ENCODE measurements around the gene AKAP8L. TPM values are rescaled to one million over a fixed set of nuclear protein-coding genes. Genes with fewer than 3 reads are reported as not detected.
A peak's percentile ranks its signal among the peaks of the same experiment; 100 is the strongest.

Gene AKAP8L
- total RNA-seq, 2 donors from 2014 or later, result 64.8 to 68.4 TPM

DNA sequence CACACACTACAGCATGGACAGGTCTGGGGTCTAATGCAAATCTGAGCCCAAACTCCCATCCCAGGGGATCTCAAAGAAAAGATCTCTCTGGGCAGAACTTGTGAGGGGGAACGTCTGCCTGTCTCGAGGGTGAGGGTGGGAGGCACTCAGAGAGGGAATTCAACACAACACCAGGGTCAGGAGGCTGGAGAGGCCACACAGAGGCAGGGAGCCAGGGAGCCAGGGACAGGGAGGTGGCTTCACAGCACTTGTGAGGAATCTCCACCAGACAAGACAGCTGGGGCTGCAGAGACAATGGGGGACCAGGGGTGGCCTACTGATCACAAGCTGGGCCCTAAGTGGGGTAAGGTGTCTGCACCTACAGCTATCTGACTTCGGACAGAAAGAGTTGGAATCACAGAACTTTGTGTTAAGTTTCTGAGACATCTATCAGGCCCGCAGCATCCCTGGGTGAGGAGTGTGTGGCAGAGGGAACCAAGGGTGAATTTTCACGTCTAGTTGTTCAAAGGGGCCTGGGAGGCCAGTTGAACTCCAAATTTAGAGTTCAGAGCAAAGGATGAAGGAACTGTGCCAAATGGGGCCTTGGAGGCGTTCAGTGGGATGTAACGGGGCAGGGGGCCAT, 12.7 kb upstream of the AKAP8L start:
- H3K27me3 Mint-ChIP-seq, result no peaks in the 10 kb centered on the region
- peak overlapping the region; percentile 92 for H3K4me3 Mint-ChIP-seq
- no peaks in the 10 kb centered on the region for H3K9me3 Mint-ChIP-seq
- no peak for ATAC-seq (replicated peaks)
- peak overlapping the region; percentile 96 for H3K27ac Mint-ChIP-seq
- H3K36me3 Mint-ChIP-seq (ENCODE audit: low read depth), result peaks cover 32% of the 10 kb centered on the region
- peaks cover 20% of the 10 kb centered on the region for H3K4me1 Mint-ChIP-seq

DNA sequence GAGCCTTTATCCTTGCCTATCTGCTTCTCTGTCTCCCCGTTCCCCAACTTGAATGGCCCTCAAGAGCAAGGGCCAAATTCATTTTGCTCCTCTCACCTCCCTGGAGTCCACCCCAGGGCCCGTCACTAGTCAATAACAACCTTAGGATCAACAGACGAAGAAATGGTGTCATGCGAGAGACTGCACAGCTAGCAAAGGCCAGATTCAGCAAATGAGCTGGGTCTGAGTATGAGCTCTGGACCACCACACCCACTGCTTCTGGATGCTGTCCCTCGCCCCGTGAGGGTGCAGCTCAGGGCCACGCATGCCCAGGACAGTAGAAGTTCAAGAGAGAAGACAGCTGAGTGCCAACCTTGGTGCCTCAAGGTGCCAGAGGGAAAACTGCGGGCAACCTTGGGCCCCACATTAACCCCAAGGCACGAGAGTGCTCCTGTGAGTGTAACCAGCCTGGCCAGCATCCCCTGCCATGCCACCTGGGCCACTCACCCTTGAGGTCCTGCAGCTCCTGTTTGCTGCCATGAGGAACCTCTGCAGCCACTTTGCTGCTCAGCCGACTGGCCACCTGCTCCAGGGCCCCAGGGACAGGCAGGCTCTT, 11.8 kb upstream of the AKAP8L start:
- no peaks in the 10 kb centered on the region for H3K9me3 Mint-ChIP-seq
- peaks cover 20% of the 10 kb centered on the region for H3K4me1 Mint-ChIP-seq
- peak overlapping the region; percentile 92 for H3K4me3 Mint-ChIP-seq
- no peak for ATAC-seq (replicated peaks)
- H3K27me3 Mint-ChIP-seq, result no peaks in the 10 kb centered on the region
- H3K27ac Mint-ChIP-seq, result peak overlapping the region; percentile 38
- H3K36me3 Mint-ChIP-seq (ENCODE audit: low read depth), result peaks cover 41% of the 10 kb centered on the region

DNA sequence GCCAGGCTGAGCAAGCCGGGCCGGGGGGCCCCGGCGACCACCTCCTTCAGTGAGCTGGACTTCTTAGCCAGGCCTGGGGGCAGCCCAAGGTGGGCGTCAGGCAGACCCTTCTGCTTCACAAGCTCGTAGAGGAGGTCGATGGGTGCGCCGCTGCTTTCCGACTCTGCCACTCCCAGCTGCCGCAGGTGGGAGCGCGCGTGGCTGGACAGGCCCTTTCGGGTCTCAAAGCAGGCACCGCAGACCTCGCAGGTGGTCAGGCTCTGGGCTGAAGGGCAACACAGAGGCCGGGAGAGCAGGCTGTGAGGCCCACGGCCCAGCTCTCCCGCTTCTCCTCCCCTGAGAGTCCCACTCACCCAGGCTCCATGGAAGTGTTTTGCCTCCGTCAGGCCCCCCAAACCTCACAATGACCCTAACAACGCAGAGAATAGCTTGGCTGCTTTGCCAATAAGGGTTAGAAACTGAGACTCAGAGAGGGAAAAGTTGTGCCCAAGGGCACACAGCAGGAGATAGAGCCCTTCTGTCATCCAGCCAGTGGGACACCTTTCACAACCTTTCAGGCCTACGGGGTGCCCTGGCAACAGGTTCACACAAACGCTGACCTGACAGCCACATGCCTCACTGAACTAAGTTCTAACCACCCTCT, 11.2 kb upstream of the AKAP8L start:
- no peaks in the 10 kb centered on the region for H3K9me3 Mint-ChIP-seq
- H3K4me3 Mint-ChIP-seq, result peak overlapping the region; percentile 92
- H3K36me3 Mint-ChIP-seq (ENCODE audit: low read depth), result peaks cover 44% of the 10 kb centered on the region
- H3K27ac Mint-ChIP-seq, result peak overlapping the region; percentile 38
- H3K4me1 Mint-ChIP-seq, result peaks cover 20% of the 10 kb centered on the region
- no peaks in the 10 kb centered on the region for H3K27me3 Mint-ChIP-seq
- no peak for ATAC-seq (replicated peaks)

DNA sequence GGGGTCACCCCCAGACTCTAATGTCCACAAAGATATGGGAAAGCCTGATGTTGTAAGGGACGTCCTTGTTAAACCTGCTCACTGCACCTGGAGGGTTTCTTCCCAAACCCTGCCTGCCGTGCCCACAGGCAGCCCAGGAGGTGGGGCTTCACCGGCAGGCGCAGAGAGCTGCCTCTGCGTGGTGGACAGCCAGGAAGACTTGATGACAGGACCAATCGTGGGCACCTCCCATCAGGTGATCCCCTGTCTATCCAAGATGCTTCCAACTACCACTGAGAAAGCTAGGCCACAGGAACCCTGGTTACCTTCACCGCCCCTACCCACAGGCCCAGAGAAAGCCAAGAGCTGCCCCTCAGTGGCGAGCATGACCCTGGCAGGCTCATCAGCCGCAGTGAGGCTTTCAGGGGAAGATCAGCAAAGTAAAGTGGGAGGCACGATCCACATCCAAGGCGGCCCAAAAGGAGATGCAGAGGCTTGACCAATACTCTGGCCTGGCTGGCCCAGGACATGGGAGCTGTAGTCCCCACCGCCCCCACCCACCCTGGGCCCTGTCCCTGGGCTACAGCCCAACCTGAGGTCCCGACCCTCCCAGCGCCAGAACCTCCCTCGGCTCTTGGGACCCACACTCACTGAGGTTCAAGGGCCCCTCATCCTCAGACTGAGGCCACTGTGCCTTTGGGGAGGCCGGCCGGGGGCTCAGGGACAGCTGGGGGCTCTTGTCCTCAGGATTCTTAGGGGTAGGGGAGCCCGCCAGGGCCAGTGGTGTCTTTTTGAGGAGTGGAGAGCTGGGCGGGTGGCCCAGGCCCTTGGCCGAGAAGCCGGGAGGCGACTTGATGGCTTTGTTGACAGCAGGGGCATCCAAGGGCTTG, 10.4 kb upstream of the AKAP8L start:
- Mint-ChIP-seq H3K27me3 (no peaks in the 10 kb centered on the region), H3K9me3 (no peaks in the 10 kb centered on the region), H3K27ac (no peak overlapping the region), H3K36me3 (ENCODE audit: low read depth) (peaks cover 46% of the 10 kb centered on the region), H3K4me3 (no peak overlapping the region), H3K4me1 (peaks cover 20% of the 10 kb centered on the region)
- ATAC-seq (replicated peaks), result no peak

DNA sequence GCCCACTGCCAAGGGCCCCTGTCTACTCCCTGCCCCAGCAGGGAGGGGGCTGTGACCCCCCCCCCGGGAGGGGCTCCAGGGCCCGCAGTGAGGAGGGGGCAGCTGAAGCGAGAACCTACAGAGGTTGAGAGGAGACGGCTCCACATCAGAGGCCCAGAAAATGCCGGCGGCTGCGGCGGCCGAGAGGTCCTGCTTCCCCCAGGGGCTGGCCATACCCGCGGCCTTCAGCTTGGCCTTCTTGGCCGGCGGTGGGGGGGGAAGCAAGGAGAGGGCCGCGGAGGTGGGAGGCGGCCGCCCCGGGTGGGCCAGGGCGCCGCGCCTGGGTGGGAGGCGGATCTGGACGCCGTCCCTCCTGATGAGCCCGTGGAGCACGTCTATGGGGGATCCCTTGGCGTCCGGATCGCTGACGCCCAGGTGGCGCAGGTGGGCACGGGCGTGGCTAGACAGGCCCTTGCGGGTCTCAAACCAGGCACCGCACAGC, 9.2 kb upstream of the AKAP8L start:
- Mint-ChIP-seq H3K27me3 (no peaks in the 10 kb centered on the region), H3K4me3 (no peak overlapping the region), H3K27ac (no peak overlapping the region), H3K4me1 (peaks cover 14% of the 10 kb centered on the region), H3K9me3 (no peaks in the 10 kb centered on the region), H3K36me3 (ENCODE audit: low read depth) (peaks cover 54% of the 10 kb centered on the region)
- no peak for ATAC-seq (replicated peaks)

DNA sequence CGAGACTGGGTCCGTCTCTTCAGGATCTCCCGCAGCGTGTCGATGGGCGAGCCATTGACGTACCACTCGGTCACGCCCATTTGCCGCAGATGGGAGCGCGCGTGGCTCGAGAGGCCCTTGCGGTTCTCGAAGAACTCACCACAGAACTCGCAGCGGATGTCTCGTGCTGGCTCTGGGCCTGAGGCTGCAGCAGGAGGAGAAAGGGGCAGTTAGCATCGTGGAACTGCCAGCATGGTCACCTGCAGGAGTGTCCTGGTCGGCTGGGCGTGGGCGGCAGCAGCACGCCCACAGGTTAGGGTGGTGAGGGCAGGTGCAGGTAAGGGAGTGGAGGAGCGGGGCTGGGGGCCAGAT, 8.5 kb upstream of the AKAP8L start:
- peaks cover 13% of the 10 kb centered on the region for H3K4me1 Mint-ChIP-seq
- peaks cover 58% of the 10 kb centered on the region for H3K36me3 Mint-ChIP-seq (ENCODE audit: low read depth)
- no peak overlapping the region for H3K4me3 Mint-ChIP-seq
- no peaks in the 10 kb centered on the region for H3K27me3 Mint-ChIP-seq
- H3K27ac Mint-ChIP-seq, result no peak overlapping the region
- no peaks in the 10 kb centered on the region for H3K9me3 Mint-ChIP-seq
- ATAC-seq (replicated peaks), result no peak

DNA sequence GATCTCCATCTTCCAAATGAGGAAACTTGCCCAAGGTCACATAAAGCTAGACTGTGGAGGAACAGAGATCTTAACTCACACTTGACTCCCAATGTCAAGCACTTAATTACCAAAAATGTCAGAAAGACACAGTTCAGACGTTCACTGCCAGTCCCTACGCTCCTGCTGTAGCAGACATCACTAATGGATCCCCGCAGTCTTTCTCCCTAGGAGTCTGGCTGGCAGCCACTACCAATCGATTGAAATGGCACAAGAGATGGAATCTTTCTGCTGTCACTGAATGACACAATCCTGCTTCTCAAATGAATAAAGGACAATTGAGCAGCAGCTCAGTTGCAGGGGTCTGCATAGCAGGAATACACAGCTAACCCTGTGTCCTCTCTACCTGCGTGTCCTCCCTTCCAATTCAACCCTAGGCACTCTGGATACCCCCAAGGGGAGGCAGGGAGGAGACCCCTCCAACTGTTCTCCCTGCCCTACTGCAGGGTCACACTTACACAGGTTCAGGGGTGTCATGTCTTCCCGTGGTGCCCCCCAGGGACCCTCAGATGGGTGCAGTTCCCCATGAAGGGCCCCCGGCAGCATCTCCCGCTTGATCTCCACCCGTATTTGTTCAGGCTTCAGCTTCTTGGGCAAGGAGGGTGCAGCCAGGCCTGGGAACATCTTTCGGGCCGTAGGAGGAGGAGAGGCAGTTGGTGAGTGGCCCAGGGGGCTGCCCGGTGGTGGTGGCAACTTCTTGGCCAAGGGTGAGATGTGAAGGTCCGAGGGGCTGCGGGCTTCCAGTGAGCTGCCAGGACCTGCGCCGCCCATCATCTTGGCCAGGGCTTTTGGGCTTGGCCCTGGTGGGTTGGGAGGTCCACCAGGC, 7.9 kb upstream of the AKAP8L start:
- no peak overlapping the region for H3K4me3 Mint-ChIP-seq
- no peaks in the 10 kb centered on the region for H3K9me3 Mint-ChIP-seq
- ATAC-seq (replicated peaks), result no peak
- H3K27ac Mint-ChIP-seq, result no peak overlapping the region
- H3K27me3 Mint-ChIP-seq, result no peaks in the 10 kb centered on the region
- H3K4me1 Mint-ChIP-seq, result peaks cover 11% of the 10 kb centered on the region
- H3K36me3 Mint-ChIP-seq (ENCODE audit: low read depth), result peaks cover 60% of the 10 kb centered on the region

DNA sequence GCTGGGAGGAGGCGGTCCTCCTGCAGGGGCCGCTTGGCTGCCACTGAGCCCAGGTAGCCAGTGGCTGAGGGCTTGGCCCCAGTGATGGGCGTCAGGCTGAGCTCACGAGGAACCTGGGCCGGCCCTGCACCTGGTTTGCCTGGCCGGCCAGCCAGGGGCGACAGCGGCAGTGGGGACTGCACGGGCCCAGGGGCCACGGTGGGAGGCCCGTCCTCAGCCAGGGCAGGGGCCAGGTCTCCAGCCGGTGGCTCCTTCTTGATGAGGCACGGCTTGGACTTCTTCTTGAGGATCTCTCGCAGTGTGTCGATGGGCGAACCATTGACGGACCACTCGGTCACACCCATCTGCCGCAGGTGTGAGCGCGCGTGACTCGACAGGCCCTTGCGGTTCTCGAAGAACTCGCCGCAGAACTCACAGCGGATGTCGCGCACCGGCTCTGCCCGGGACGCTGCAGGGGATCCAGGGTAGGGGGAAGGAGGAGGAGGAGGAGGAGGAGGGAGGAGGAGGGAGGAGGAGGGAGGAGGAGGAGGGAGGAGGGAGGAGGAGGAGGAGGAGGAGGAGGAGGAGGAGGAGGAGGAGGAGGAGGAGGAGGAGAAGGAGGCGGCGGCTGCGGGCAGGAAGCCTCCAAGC, 6.6 kb upstream of the AKAP8L start:
- Mint-ChIP-seq H3K9me3 (no peaks in the 10 kb centered on the region), H3K4me3 (no peak overlapping the region), H3K4me1 (peaks cover 3% of the 10 kb centered on the region), H3K36me3 (ENCODE audit: low read depth) (peaks cover 53% of the 10 kb centered on the region), H3K27ac (no peak overlapping the region), H3K27me3 (no peaks in the 10 kb centered on the region)
- ATAC-seq (replicated peaks), result no peak

DNA sequence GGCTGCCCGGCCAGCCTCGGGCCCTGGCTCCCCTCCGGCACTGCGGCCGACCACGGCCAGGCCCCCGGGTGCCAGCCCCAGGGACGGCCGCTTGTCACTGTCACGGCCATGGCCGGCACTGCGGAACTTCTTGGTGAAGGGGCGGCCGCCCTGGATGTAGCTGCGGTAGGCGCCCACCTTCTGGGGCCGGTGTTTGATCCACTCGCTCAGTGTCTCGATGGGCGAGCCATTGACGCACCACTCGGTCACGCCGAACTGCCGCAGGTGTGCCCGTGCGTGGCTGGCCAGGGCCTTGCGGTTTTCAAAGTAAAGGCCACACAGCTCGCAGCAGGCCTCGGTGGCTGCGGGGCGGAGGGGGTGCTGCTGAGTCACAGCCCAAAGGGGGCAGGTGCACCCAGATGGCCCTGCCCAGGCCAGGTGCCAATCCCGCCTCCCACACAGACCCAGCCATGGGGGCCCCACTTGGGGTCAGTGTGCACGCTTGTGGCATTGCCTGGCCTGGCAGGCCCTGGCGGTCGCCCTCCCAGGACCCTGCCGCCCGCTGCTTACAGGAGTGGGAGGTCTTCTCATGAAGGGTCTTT, 6.0 kb upstream of the AKAP8L start:
- H3K4me1 Mint-ChIP-seq, result no peaks in the 10 kb centered on the region
- ATAC-seq (replicated peaks), result no peak
- peaks cover 52% of the 10 kb centered on the region for H3K36me3 Mint-ChIP-seq (ENCODE audit: low read depth)

DNA sequence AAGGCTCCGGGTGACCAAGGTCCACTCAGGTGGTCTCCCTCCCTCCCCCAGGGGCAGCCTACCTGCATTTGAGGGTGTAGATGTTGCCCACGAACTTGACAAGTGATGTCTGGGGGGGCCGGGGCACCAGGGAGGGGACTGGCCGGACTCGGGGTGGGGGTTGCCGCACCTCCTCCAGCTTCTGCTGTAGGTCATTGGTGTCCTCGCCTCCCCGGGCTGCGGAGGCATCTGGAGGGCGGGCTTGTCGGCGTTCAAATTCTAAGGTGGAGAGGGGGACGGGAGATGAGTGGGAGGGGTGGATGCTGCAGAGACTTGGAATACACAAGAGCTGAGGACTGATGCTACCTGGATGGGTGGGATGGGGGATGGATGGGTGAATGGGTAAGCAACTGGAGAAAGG, 5.3 kb upstream of the AKAP8L start:
- peaks cover 52% of the 10 kb centered on the region for H3K36me3 Mint-ChIP-seq (ENCODE audit: low read depth)
- H3K9me3 Mint-ChIP-seq, result no peaks in the 10 kb centered on the region
- H3K4me3 Mint-ChIP-seq, result no peak overlapping the region
- H3K27me3 Mint-ChIP-seq, result no peaks in the 10 kb centered on the region
- H3K4me1 Mint-ChIP-seq, result no peaks in the 10 kb centered on the region
- H3K27ac Mint-ChIP-seq, result no peak overlapping the region
- no peak for ATAC-seq (replicated peaks)

More for the DNA sequence above, 6.0 kb upstream of the AKAP8L start:
- no peaks in the 10 kb centered on the region for H3K27me3 Mint-ChIP-seq
- no peak overlapping the region for H3K4me3 Mint-ChIP-seq
- no peak overlapping the region for H3K27ac Mint-ChIP-seq
- no peaks in the 10 kb centered on the region for H3K9me3 Mint-ChIP-seq

DNA sequence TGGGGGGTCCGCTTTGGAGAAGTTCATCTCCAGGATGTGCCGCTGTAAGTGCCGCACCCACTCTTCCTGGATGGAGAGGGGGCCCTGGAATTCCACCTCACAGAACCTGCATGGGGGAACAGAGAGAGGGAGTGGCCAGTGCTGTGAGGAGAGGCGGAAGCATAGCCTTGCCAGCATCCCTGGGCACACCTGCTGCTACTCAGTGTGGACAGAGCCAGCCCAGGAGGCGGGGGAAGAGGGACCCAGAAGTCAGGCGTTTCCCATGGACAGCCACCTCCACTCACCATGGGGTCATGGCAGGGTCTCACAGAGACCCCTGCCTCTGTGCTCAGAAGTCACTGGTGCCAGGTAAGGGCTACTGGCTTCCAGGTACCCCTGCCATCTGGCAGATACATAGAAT, 4.3 kb upstream of the AKAP8L start:
- peaks cover under 1% of the 10 kb centered on the region for H3K4me1 Mint-ChIP-seq
- H3K4me3 Mint-ChIP-seq, result no peak overlapping the region
- no peaks in the 10 kb centered on the region for H3K27me3 Mint-ChIP-seq
- ATAC-seq (replicated peaks), result no peak
- peaks cover 59% of the 10 kb centered on the region for H3K36me3 Mint-ChIP-seq (ENCODE audit: low read depth)
- no peaks in the 10 kb centered on the region for H3K9me3 Mint-ChIP-seq
- no peak overlapping the region for H3K27ac Mint-ChIP-seq

DNA sequence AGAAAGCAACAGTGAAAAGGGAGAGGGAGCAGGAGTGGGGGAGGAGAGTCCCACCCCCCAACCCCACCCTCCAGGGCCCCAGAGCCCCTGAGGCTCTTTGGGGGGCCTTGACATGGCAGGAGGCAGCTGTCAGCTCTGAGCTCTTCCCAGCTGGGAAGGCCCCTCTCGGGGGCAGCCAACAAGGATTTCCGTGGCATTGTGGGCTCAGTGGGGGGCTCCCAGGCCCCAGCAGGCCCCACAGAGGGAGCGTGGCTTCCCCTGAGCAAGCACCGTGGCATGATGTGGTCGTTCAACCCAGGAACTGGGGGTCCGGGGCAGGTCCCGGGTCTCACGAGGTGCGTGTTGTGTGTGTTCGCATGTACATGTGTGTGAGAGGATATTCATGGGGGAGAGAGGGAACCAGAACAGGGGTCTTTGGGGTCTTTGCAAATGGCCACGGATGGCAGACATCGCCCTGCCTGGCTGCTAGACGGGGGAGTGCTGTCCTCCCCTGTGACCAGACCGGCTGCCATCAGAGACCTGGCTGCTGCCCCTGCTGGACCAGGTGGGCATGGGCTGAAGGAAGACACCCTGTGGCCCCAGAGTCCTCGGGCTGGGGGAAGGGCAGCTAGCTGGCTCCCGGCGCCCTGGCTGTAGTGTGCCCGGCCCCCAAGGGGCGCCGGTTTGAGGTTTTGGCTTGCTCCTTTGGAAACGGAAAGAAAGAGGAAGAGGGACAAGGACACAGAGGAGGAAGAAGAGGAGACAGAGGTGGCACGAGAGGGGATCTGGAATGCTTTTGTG, 3.7 kb upstream of the AKAP8L start:
- Mint-ChIP-seq H3K9me3 (no peaks in the 10 kb centered on the region), H3K27ac (no peak overlapping the region), H3K27me3 (no peaks in the 10 kb centered on the region), H3K4me1 (peaks cover 4% of the 10 kb centered on the region), H3K4me3 (no peak overlapping the region), H3K36me3 (ENCODE audit: low read depth) (peaks cover 57% of the 10 kb centered on the region)
- ATAC-seq (replicated peaks), result no peak
